Stomach (tissue), 4 donors: Measurements from ENCODE around the gene ZNFX1.

Experiments
- CTCF ChIP-seq, 7 experiments: fragments of 450-650 bp in 4 of 7; fragments of 200-600 bp in 3 of 7; sonication (generic) in 3 of 7; IDR thresholded peaks; one replicate each; pipeline ENCODE4 v1.5.1; 2016 to 2019; ENCODE audit warnings: antibody characterized with exemption in 7 of 7, control low read depth in 2 of 7, mild to moderate bottlenecking in 1 of 7
- EP300 ChIP-seq: sonication (generic); formaldehyde crosslinking; IDR thresholded peaks from one replicate; pipeline ENCODE4 v1.6.1; 2017; ENCODE audit warnings: antibody characterized with exemption
- POLR2A ChIP-seq, 4 donors: fragments of 450-650 bp; IDR thresholded peaks; one replicate each; pipeline ENCODE4 v1.6.1; 2016; ENCODE audit warnings: antibody characterized with exemption in 4 of 4, control low read depth in 2 of 4, mild to moderate bottlenecking in 1 of 4, moderate library complexity in 1 of 4
- POLR2AphosphoS5 ChIP-seq, 3 donors: sonication (generic); formaldehyde crosslinking; IDR thresholded peaks; one replicate each; pipeline ENCODE4 v1.6.1; 2016; ENCODE audit warnings: antibody characterized with exemption in 3 of 3

DNA sequence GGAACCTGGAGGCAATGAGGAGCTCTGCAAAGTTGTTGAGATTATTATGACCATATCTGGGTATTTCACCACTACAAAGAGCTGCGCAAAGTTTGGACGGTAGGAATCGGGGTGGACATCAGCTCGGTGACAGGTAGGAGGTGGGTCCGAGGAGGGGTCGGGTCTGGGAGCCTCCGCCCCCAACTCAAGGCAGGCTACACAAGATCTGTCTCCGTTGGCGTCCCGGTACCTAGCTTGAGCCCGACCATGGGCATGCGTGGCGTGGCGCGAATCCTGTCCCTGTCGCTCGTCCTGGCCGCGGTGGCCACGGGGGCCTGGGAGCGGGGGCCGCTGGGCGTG lies 40.2 kb upstream of the ZNFX1 start:
- TF ChIP-seq POLR2A (IDR thresholded peaks at IDR 0.05): no peak
- TF ChIP-seq POLR2AphosphoS5 (IDR thresholded peaks at IDR 0.05): no peak
- no peak for TF ChIP-seq CTCF (IDR thresholded peaks at IDR 0.05)
- TF ChIP-seq EP300: no peak
